NCI-H2196 treated with DMSO at 0.1 percent for 48 hours (cell line): ENCODE data around the gene LIX1.
"Not testable (repeated sequence)": the region's sequence is repeated elsewhere in the genome, so short reads cannot be mapped to it uniquely, and the experiment has no call there.

Experiments used
- DNase-seq: peaks from one replicate; lab custom pipeline; 2025; ENCODE audit not compliant: unreplicated experiment; lab: John Stamatoyannopoulos, UW

The LIX1 gene

DNA sequence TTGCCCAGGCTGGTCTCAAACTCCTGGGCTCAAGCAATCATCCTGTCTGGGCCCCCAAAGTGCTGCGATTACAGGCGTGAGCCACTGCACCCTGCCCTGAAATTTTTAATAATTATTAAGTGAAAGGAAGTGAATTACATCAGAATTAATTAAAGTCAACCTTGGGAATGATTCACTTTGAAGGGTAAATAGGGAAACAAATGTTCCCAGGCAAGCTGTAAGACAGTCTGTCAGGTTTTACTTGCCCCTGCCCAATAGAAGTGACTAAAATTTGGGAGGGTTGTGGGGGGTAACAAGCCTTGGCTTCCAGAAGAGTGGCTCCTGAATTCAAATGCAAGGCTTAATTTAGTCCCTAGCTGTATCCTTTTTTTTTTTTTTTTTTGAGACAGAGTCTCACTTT lies 1.3 kb upstream of the LIX1 start:
- no peak for DNase-seq

- DNase-seq: no peak
Measured at GRCh38 chr5:97141539-97141938, 872 bp downstream of the LIX1 start.

GRCh38 chr5:97141031-97141430 lies 1.4 kb downstream of the LIX1 start:
- no peak for DNase-seq

DNA sequence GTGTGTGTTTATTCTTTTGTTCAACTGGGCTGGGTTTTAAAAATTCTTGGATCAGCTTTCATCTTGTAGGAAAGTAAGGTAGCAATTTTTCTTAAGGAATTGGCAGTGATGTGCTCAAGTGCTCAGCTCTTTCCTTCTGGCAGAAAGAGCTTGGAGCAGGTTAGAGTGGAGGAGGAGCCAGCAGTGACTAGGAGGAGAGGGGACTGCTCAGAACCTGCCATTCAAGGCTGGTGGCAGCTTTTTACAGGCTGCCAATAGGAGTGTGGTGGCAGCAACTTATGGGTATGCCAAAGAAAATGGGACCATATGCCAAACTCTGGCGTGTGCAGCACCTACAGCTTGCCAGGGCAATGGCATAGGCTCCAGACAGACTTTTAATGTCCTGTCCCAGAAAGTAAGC lies 2.2 kb downstream of the LIX1 start:
- DNase-seq: not testable (repeated sequence)

- no peak for DNase-seq
Measured at GRCh38 chr5:97136475-97136874, 5.9 kb downstream of the LIX1 start.

DNA sequence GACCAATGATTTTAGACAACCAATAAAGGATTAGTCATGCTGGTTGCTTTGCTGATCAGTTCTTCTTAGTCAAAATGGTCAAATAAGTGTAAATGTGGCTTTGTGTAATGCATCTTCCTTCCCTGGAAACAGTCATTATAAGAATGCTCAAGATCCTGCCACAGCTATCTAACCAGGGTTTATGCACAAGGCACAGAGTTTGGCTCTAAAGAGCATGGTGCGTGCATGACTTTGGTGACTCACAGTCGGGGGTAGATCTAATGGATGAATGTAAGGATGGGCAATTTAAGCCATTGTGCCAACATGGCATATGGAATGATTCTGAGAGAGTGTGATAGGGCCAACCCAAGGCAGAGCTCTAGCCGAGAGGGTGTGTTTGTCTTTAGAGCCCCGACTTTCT lies 6.5 kb downstream of the LIX1 start:
- no peak for DNase-seq

DNA sequence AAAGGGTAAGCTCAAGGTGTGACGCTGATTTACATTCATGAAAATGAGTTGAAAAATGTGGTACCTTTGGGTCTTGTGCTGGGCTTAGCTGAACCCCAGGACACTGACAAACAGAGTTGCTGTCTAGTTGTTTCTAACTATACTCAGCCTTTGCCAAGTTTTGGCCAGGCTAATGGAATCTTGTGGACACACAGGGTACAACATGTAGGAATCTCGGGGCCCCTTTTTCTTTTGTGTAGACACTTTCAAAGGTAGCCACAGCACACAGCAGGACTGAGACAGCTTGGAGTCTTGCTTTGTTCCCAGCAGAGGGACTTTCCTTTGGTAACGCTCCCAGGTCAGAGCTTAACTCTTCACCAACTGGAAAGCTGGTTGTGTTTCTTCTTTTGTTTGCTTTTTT lies 7.8 kb downstream of the LIX1 start:
- DNase-seq: no peak

- no peak for DNase-seq
Measured at GRCh38 chr5:97133101-97133500, 9.3 kb downstream of the LIX1 start.

DNA sequence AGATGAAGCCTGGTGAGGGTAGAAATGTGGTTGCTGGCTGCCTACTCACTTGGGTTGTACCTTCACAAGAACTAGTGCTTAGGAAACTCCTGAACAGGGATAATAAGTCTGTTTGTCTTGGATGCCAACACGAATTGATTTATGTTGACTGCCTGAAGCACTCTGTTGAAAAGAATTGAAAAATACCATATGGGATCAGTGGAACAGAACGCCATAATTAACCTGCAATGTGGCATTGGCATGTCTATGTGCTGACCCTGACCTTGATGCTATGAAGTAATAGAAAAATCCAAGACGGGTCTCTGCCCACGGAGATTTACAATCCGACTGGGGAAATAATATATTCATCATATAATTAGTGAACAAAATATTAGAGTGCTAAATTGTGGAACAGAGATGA lies 10.5 kb downstream of the LIX1 start:
- no peak for DNase-seq

GRCh38 chr5:97131139-97131710 lies 11.2 kb downstream of the LIX1 start:
- no peak for DNase-seq

GRCh38 chr5:97127727-97128126 lies 14.7 kb downstream of the LIX1 start:
- no peak for DNase-seq

DNA sequence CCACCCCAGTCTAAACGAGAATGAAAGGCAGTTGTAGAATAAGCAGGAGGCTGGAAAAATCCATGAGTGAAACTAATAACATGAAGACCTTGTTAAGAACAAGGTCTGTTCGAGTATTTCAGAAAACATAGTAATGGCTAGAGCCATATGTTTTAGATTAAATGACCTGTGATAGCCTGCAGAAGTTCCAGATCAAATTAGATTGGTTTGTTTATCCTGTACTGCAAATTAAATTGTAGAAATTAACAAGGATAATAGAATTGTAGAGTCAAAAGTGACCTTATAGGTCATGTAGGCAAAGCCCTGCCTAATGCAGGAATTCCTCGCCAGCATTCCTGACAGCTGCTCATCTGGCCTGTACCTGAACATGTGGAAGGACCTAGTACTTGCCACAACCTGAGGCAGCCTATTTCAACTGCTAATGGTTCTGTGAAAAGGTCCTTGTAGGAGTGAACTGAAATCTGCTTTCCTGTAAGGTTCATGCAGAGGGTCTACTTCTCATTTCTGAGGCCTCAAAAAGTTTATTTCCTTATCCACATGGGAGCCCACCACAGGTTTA lies 17.2 kb downstream of the LIX1 start:
- DNase-seq: no peak

DNA sequence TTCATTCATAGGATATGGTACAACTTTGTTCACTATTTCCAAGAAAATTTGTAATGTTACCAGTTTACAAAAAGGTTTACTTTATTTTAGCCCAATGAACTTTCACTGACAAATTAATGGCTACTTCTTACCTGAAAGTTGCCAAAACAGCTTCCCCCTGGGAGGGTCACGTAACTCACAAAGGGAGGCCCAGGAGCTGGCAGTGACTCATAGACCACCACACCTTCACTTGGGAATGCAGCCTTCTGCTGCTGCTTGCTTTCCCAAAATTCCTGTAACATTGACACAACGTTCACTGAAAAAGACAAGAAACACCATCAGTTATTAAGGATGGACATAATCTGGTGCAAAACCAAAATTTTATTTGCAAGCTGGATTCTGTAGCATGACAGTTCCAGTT lies 18.1 kb downstream of the LIX1 start:
- DNase-seq: no peak

- DNase-seq: no peak
Measured at GRCh38 chr5:97121848-97122247, 20.6 kb downstream of the LIX1 start.

DNA sequence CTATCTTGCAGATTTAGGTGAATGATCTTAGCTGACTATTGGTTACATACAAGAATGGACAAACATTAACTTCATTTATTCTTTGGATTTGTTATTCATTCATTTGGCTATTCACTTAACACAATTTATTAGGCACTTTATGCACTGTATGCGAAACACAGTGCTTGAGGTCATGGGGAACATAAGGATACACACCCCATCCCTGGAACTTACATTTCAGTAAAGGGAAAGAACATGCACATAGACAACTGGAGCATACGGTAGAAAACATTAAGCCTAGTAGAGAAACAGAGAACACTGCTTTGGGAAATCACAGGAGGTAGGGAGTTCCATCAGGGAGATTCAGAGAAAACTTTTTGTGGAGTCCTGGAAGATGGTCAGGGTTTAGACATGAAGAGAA lies 22.2 kb downstream of the LIX1 start:
- DNase-seq: no peak

GRCh38 chr5:97119007-97119390 lies 23.4 kb downstream of the LIX1 start:
- DNase-seq: no peak

- DNase-seq: no peak
Measured at GRCh38 chr5:97118261-97119006, 24.0 kb downstream of the LIX1 start.

GRCh38 chr5:97115932-97116331 lies 26.5 kb downstream of the LIX1 start:
- no peak for DNase-seq

- no peak for DNase-seq
Measured at GRCh38 chr5:97112230-97112629, 30.2 kb downstream of the LIX1 start.

DNA sequence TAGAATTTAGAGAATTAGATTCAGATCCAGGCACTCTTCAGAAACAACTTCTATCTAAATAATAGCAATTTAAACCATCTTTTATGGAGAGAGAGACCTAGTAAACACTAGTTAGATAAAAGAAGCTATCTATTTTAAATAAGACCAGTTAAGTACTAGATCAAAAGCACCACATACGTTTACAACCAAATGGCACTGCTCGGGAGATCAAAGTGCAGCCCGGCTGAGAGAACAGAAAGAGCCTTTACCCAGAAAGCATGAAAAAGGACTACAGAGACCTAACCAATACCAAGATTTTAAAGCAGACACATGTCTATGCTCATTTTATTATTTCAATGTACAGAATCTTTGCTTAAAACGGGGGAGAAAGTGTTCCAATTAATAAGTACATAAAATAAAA lies 30.8 kb downstream of the LIX1 start:
- no peak for DNase-seq

DNA sequence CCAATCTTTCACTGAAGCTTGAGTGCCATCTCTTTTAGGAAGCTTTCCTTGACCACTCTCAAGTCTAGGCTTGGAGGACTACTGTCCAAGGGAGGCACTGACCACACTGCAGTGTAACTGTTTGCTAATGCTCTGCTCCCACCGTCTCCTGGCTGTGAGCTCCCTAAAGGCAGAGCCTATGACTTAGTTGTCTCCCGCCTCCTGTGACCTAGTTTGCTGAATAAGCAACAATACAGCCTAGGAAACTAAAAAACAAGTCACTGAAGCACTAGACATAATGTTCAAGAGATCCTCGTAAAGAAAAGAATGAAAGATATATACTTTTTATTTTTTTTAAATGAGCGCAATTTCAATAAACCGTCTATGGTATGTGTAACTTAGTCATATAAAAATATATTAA lies 31.4 kb downstream of the LIX1 start:
- DNase-seq: no peak

- DNase-seq: no peak
Measured at GRCh38 chr5:97107318-97107717, 35.1 kb downstream of the LIX1 start.

DNA sequence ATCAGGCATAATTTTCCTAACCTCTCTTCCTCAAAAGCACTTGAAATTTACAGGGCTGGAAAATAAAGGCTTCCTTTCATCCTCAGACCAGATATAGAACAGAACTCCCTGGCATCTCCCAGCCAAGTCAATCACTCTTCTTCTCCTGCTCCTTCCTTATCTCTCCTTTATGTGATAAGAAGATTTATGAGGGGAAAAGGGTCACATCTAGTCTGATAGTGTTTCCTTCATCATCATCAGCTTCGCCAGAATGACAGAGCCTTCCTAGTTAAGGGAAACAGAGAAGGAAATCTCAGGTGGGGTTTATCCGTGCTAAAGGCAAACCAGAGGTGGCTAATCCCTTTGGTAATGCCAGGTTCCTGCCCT lies 36.2 kb downstream of the LIX1 start:
- no peak for DNase-seq
